IMR-90 (cell line): ENCODE data around the gene MISP3. TPM values are rescaled to one million over a fixed set of nuclear protein-coding genes. Genes with fewer than 3 reads are reported as not detected.

Source experiments
- ATAC-seq: fragments of 200-7000 bp; cut with Tn5 transposase; 2 replicates; pipeline ENCODE4 v1.9.1; 2020; ENCODE audit warnings: low read depth, mild to moderate bottlenecking, moderate library complexity
- BruUV-seq: library from RNA; stranded (reverse); fragments of 400-500 nt; replicated peaks from 2 replicates; lab custom pipeline; 2021; lab: Mats Ljungman, UMichigan
- CTCF ChIA-PET: fragments of 300-600 bp; formaldehyde crosslinking; extraction: SDS; loops from one replicate; lab custom pipeline; 2021; ENCODE audit warnings: antibody characterized with exemption; lab: Yijun Ruan, JAX
- POLR2A ChIA-PET: fragments of 300-600 bp; sonication (Branson Sonifier 250); formaldehyde crosslinking; loops from one replicate; lab custom pipeline; 2022; ENCODE audit warnings: antibody characterized with exemption; ENCODE audit not compliant: unreplicated experiment; lab: Charles Lee
- DNase-seq: peaks from one replicate; pipeline ENCODE4 v3.0.0; 2013
- H2AFZ ChIP-seq: replicated peaks from 2 replicates; pipeline ENCODE3; 2013; ENCODE audit warnings: low read length, mild to moderate bottlenecking; ENCODE audit not compliant: poor library complexity
- H2AK5ac ChIP-seq: 2 replicates; pipeline ENCODE4 v1.6.1; 2013; ENCODE audit warnings: low read depth, low read length, inconsistent platforms
- H2AK9ac ChIP-seq: replicated peaks from 2 replicates; pipeline ENCODE3; 2013; ENCODE audit warnings: mild to moderate bottlenecking, low read depth, low read length, moderate library complexity; ENCODE audit not compliant: poor library complexity
- H2BK120ac ChIP-seq: 2 replicates; pipeline ENCODE4 v1.6.1; 2013; ENCODE audit warnings: low read depth, low read length, inconsistent platforms
- H2BK15ac ChIP-seq: 3 replicates; pipeline ENCODE4 v1.6.1; 2013; ENCODE audit warnings: low read depth, low read length, inconsistent platforms
- H2BK20ac ChIP-seq: 2 replicates; pipeline ENCODE4 v1.6.1; 2013; ENCODE audit warnings: low read depth, mild to moderate bottlenecking, inconsistent platforms, low read length, moderate library complexity
- H2BK5ac ChIP-seq: 2 replicates; pipeline ENCODE4 v1.6.1; 2013; ENCODE audit warnings: mild to moderate bottlenecking, low read depth, low read length, inconsistent platforms; ENCODE audit not compliant: poor library complexity, severe bottlenecking
- H3K14ac ChIP-seq: replicated peaks from 2 replicates; pipeline ENCODE4 v1.6.1; 2013; ENCODE audit warnings: low read depth, low read length, inconsistent platforms
- H3K18ac ChIP-seq: 2 replicates; pipeline ENCODE4 v1.6.1; 2013; ENCODE audit warnings: low read depth, low read length, control low read depth
- H3K23ac ChIP-seq: 2 replicates; pipeline ENCODE4 v1.6.1; 2013; ENCODE audit warnings: low read depth, low read length, inconsistent platforms
- H3K27ac ChIP-seq: 2 replicates; pipeline ENCODE4 v1.5.1; 2013; ENCODE audit warnings: mild to moderate bottlenecking, control low read depth, low read length; ENCODE audit not compliant: insufficient read depth
- H3K27me3 ChIP-seq: 2 replicates; pipeline ENCODE4 v1.6.1; 2013; ENCODE audit warnings: low read length; ENCODE audit not compliant: control insufficient read depth, insufficient read depth
- H3K36me3 ChIP-seq: 2 replicates; pipeline ENCODE4 v1.6.1; 2013; ENCODE audit warnings: low read length, mixed read lengths; ENCODE audit not compliant: control insufficient read depth, insufficient read depth
- H3K4ac ChIP-seq: 2 replicates; pipeline ENCODE4 v1.6.1; 2013; ENCODE audit warnings: low read depth, low read length, inconsistent platforms
- H3K4me1 ChIP-seq: 2 replicates; pipeline ENCODE4 v1.6.1; 2013; ENCODE audit warnings: low read length, mixed read lengths; ENCODE audit not compliant: control insufficient read depth, insufficient read depth
- H3K4me2 ChIP-seq: 2 replicates; pipeline ENCODE4 v1.6.1; 2013; ENCODE audit warnings: low read depth, mild to moderate bottlenecking, control low read depth, low read length, moderate library complexity
- H3K4me3 ChIP-seq: 2 replicates; pipeline ENCODE4 v1.5.1; 2013; ENCODE audit warnings: low read depth, mild to moderate bottlenecking, control low read depth, low read length, moderate library complexity; ENCODE audit not compliant: insufficient read depth
- H3K56ac ChIP-seq: 2 replicates; pipeline ENCODE4 v1.6.1; 2013; ENCODE audit warnings: low read length, inconsistent platforms; ENCODE audit not compliant: insufficient read depth; ENCODE audit errors: extremely low read depth
- H3K79me1 ChIP-seq, 2 experiments: 2 replicates each; pipeline ENCODE4 v1.6.1; 2013; ENCODE audit warnings: low read length in 2 of 2, inconsistent platforms in 1 of 2, low read depth in 1 of 2
- H3K9ac ChIP-seq: 2 replicates; pipeline ENCODE4 v1.6.1; 2013; ENCODE audit warnings: low read depth, low read length, control low read depth
- H3K9me1 ChIP-seq: 2 replicates; pipeline ENCODE4 v1.6.1; 2013; ENCODE audit warnings: low read length, inconsistent platforms; ENCODE audit not compliant: insufficient read depth
- H3K9me3 ChIP-seq: 2 replicates; pipeline ENCODE4 v1.6.1; 2013; ENCODE audit warnings: low read length; ENCODE audit not compliant: control insufficient read depth, insufficient read depth
- H4K20me1 ChIP-seq: 2 replicates; pipeline ENCODE4 v1.6.1; 2013; ENCODE audit warnings: low read length, inconsistent platforms; ENCODE audit not compliant: insufficient read depth
- H4K5ac ChIP-seq: 2 replicates; pipeline ENCODE4 v1.6.1; 2013; ENCODE audit warnings: mild to moderate bottlenecking, low read depth, low read length, control low read depth
- H4K8ac ChIP-seq, 2 experiments: 2 replicates each; pipeline ENCODE4 v1.6.1; 2013; ENCODE audit warnings: low read depth in 2 of 2, low read length in 2 of 2, control low read depth in 1 of 2, inconsistent platforms in 1 of 2
- H4K91ac ChIP-seq: 2 replicates; pipeline ENCODE4 v1.6.1; 2013; ENCODE audit warnings: low read depth, low read length, inconsistent platforms; ENCODE audit not compliant: insufficient read depth
- BHLHE40 ChIP-seq: fragments of 150-350 bp; IDR thresholded peaks from 2 replicates; pipeline ENCODE4 v1.6.1; 2016; ENCODE audit warnings: mild to moderate bottlenecking, low read depth, low read length
- CEBPB ChIP-seq: IDR thresholded peaks from 2 replicates; pipeline ENCODE4 v1.6.1; 2012; ENCODE audit warnings: low read depth, low read length, improper control_type of control experiment
- CHD1 ChIP-seq: IDR thresholded peaks from 2 replicates; pipeline ENCODE4 v1.6.1; 2012; ENCODE audit warnings: low read depth, low read length, improper control_type of control experiment
- CTCF ChIP-seq: conservative IDR thresholded peaks from 2 replicates; pipeline ENCODE4 v1.5.1; 2012; ENCODE audit warnings: mild to moderate bottlenecking, low read depth, low read length, improper control_type of control experiment
- ELK1 ChIP-seq: fragments of 150-350 bp; IDR thresholded peaks from 2 replicates; pipeline ENCODE4 v1.6.1; 2016; ENCODE audit warnings: low read depth, mild to moderate bottlenecking, low read length, moderate library complexity, borderline replicate concordance
- FOS ChIP-seq: fragments of 150-350 bp; IDR thresholded peaks from 2 replicates; pipeline ENCODE4 v1.6.1; 2016; ENCODE audit warnings: low read depth, low read length
- MAFK ChIP-seq: IDR thresholded peaks from 2 replicates; pipeline ENCODE4 v1.6.1; 2012; ENCODE audit warnings: low read depth, low read length, improper control_type of control experiment
- MAZ ChIP-seq: IDR thresholded peaks from 2 replicates; pipeline ENCODE4 v1.6.1; 2012; ENCODE audit warnings: low read depth, mild to moderate bottlenecking, low read length, improper control_type of control experiment, moderate library complexity, borderline replicate concordance
- MXI1 ChIP-seq: IDR thresholded peaks from 2 replicates; pipeline ENCODE4 v1.6.1; 2012; ENCODE audit warnings: low read depth, mild to moderate bottlenecking, low read length, moderate library complexity, borderline replicate concordance
- NFE2L2 ChIP-seq: fragments of 150-350 bp; IDR thresholded peaks from 2 replicates; pipeline ENCODE4 v1.6.1; 2016; ENCODE audit warnings: low read depth, mild to moderate bottlenecking, low read length
- POLR2A ChIP-seq: IDR thresholded peaks from 2 replicates; pipeline ENCODE4 v1.6.1; 2012; ENCODE audit warnings: mild to moderate bottlenecking, low read depth, low read length
- RAD21 ChIP-seq: IDR thresholded peaks from 2 replicates; pipeline ENCODE4 v1.6.1; 2012; ENCODE audit warnings: low read length, improper control_type of control experiment
- RCOR1 ChIP-seq: IDR thresholded peaks from 2 replicates; pipeline ENCODE4 v1.6.1; 2012; ENCODE audit warnings: mild to moderate bottlenecking, low read length, improper control_type of control experiment; ENCODE audit not compliant: insufficient replicate concordance
- RFX5 ChIP-seq: IDR thresholded peaks from 2 replicates; pipeline ENCODE4 v1.8.0; 2012; ENCODE audit warnings: low read depth, mild to moderate bottlenecking, low read length, moderate library complexity
- SMC3 ChIP-seq: fragments of 150-350 bp; IDR thresholded peaks from 2 replicates; pipeline ENCODE4 v1.6.1; 2016; ENCODE audit warnings: low read depth, mild to moderate bottlenecking, antibody characterized with exemption, low read length, moderate library complexity
- WGBS, 2 experiments: methylation state at CpG; one replicate each; pipeline versions ENCODE4 v1.1.5 to v1.1.7; 2013; ENCODE audit warnings: missing lambda C conversion rate in 2 of 2; ENCODE audit not compliant: insufficient read length in 1 of 2; ENCODE audit errors: extremely low coverage in 2 of 2; 5-methylcytosine and 5-hydroxymethylcytosine counted together
- dilution Hi-C: fragments of 300-500 bp; cut with HindIII; formaldehyde crosslinking; loops from one replicate; pipeline ENCODE4 v1.14.3; 2018; ENCODE audit warnings: low sequenced_read_pairs; ENCODE audit not compliant: unreplicated experiment
- in situ Hi-C: fragments of 300-500 bp; cut with MboI; formaldehyde crosslinking; loops from 3 replicates; pipeline ENCODE4 v1.14.3; 2019; ENCODE audit warnings: low sequenced_read_pairs, inconsistent platforms, mixed read lengths
- intact Hi-C: fragments of 100-400 bp; cut with micrococcal nuclease; formaldehyde crosslinking; loops from 2 replicates; pipeline ENCODE4 v1.10.0; 2022
- polyA plus RNA-seq, 3 experiments: library from polyadenylated mRNA; depleted of rRNA; stranded (reverse); fragments of >200 nt; gene quantifications; 2 replicates each; pipeline ENCODE4 v1.2.3, GENCODE V29; 2012; ENCODE audit warnings: low replicate concordance in 1 of 3
- total RNA-seq: library from RNA; depleted of rRNA; stranded (reverse); fragments of >200 nt; gene quantifications from 2 replicates; pipeline ENCODE4 v1.2.3, GENCODE V29; 2012
- TF ChIP-seq, protein P1 (sequence below): fragments of 150-350 bp; IDR thresholded peaks from 2 replicates; pipeline ENCODE4 v1.6.1; 2017; ENCODE audit warnings: mild to moderate bottlenecking, antibody characterized with exemption, low read length, low read depth

Gene MISP3
- total and polyA plus RNA-seq, 2 of the 4 experiments (the other 2 are of a cell fraction), result under 0.01 to 0.68 TPM

DNA sequence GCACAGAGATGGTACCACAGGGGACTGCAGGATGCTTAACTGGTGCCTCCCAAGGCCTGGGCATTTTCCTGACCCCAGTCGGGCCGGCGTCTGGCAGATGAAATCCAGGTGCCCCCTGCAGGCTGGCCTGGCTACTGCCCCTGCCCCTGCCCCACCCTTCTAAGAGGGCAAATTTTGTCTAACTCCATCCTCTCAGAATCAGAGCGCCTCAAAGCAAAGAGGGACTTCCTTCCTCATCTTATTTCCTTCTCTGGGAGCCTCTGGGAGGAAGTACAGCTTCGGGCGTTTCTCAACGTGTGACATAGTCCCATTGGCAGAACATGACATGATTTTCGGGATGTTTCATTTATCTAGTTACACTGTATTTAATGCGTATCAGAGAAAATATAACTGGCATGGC is 42.3 kb downstream of the MISP3 start:
- no peak for ATAC-seq

More for the DNA sequence above, 42.3 kb downstream of the MISP3 start:
- Histone ChIP-seq H2BK5ac (no peak overlapping the region), H3K9ac (no peak overlapping the region), H3K4ac (no peak overlapping the region), H2AK5ac (no peak overlapping the region), H2AK9ac (no peak overlapping the region), H3K27ac (no peak overlapping the region), H3K56ac (no peak overlapping the region), H2BK15ac (no peak overlapping the region), H3K4me1 (peaks cover 26% of the 10 kb centered on the region), H3K23ac (no peak overlapping the region), H3K4me3 (no peak overlapping the region), H3K9me1 (peaks cover 17% of the 10 kb centered on the region; the same call in 1 of the 2 replicates), H4K91ac (no peak overlapping the region), H3K27me3 (no peaks in the 10 kb centered on the region), H3K4me2 (no peak overlapping the region), H3K18ac (no peak overlapping the region), H3K9me3 (no peaks in the 10 kb centered on the region), H4K8ac (no peak overlapping the region), H4K5ac (no peak overlapping the region), H2BK20ac (no peak overlapping the region), H3K36me3 (no peaks in the 10 kb centered on the region), H3K14ac (no peak overlapping the region), H2BK120ac (no peak overlapping the region), H4K20me1 (peaks cover 8% of the 10 kb centered on the region), H3K79me1 (peaks cover 10 to 81% of the 10 kb centered on the region in 2 experiments), H2AFZ (no peak overlapping the region)
- DNase-seq, result no peak
- intact Hi-C loops (no loop called here), in situ Hi-C loops (no loop called here), dilution Hi-C loops (no loop called here)
- no TSS peak for BruUV-seq
- CTCF ChIA-PET, result interaction anchor here (1.3 to 1.7 kb wide), 2 partner anchors 22 to 42 kb away, joined by 3 to 8 read pairs; partner anchors contain the start of genes ASF1B and MISP3
- no peak for TF ChIP-seq MAZ
- TF ChIP-seq, protein P1, sequence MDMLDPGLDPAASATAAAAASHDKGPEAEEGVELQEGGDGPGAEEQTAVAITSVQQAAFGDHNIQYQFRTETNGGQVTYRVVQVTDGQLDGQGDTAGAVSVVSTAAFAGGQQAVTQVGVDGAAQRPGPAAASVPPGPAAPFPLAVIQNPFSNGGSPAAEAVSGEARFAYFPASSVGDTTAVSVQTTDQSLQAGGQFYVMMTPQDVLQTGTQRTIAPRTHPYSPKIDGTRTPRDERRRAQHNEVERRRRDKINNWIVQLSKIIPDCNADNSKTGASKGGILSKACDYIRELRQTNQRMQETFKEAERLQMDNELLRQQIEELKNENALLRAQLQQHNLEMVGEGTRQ, result no peak
- no peak for TF ChIP-seq RCOR1
- peak; percentile 36 for TF ChIP-seq CTCF
- no peak for TF ChIP-seq ELK1
- TF ChIP-seq MXI1, result no peak
- TF ChIP-seq MAFK, result no peak
- no peak for TF ChIP-seq CEBPB
- TF ChIP-seq RFX5, result no peak
- TF ChIP-seq BHLHE40, result no peak
- no peak for TF ChIP-seq POLR2A
- TF ChIP-seq CHD1, result no peak
- no peak for TF ChIP-seq NFE2L2
- TF ChIP-seq FOS, result no peak
- peak; percentile 24; the same call in 1 of the 2 replicates for TF ChIP-seq RAD21
- TF ChIP-seq SMC3, result peak; percentile 20; the same call in 1 of the 2 replicates
- 85% methylated on average over 4 of the region's 9 CpGs; no CpG with 5 or more reads in 1 of the 2 experiments for WGBS, 2 experiments
- POLR2A ChIA-PET, result no interaction called here
